CD8-positive, alpha-beta memory T cell (primary cell): ENCODE results near the gene PLCD1. TPM values are rescaled to one million over a fixed set of nuclear protein-coding genes. Genes with fewer than 3 reads are reported as not detected.

Experiments used
- CTCF ChIA-PET: fragments of 350-600 bp; sonication (Branson Sonifier 250); formaldehyde crosslinking; loops from one replicate; lab custom pipeline; 2021; ENCODE audit warnings: antibody characterized with exemption; lab: Charles Lee
- POLR2A ChIA-PET: fragments of 350-600 bp; sonication (Branson Sonifier 250); formaldehyde crosslinking; loops from one replicate; lab custom pipeline; 2021; ENCODE audit warnings: antibody characterized with exemption; lab: Charles Lee
- DNase-seq, 5 donors: peaks; one replicate each; pipeline versions ENCODE4 v3.0.0 to v3.0.0-alpha.2; 2020 to 2022; ENCODE audit warnings: mixed read lengths in 1 of 5
- H3K27ac ChIP-seq: one replicate; pipeline ENCODE4 v1.7.0; 2013; ENCODE audit warnings: low read depth, mild to moderate bottlenecking, low read length, moderate library complexity
- H3K27me3 ChIP-seq: 2 replicates; pipeline ENCODE4 v1.7.0; 2013; ENCODE audit warnings: low read length, mild to moderate bottlenecking; ENCODE audit not compliant: insufficient read depth, poor library complexity, severe bottlenecking
- H3K36me3 ChIP-seq: 2 replicates; pipeline ENCODE4 v1.7.0; 2013; ENCODE audit warnings: mild to moderate bottlenecking, low read length, moderate library complexity; ENCODE audit not compliant: insufficient read depth
- H3K4me1 ChIP-seq: 2 replicates; pipeline ENCODE4 v1.7.0; 2013; ENCODE audit warnings: mild to moderate bottlenecking, low read length, moderate library complexity; ENCODE audit not compliant: insufficient read depth
- H3K4me3 ChIP-seq: 2 replicates; pipeline ENCODE4 v1.7.0; 2013; ENCODE audit warnings: mild to moderate bottlenecking, low read length
- H3K9me3 ChIP-seq: 2 replicates; pipeline ENCODE4 v1.7.0; 2013; ENCODE audit warnings: mild to moderate bottlenecking, low read length
- H3K27ac Mint-ChIP-seq, 8 donors: one replicate each; pipeline ENCODE4 v1.8.0; 2020 to 2021; ENCODE audit warnings: mixed read lengths in 8 of 8, mild to moderate bottlenecking in 6 of 8, inconsistent platforms in 3 of 8, moderate library complexity in 3 of 8
- H3K27me3 Mint-ChIP-seq, 2 donors: one replicate each; pipeline ENCODE4 v1.8.0; 2020 to 2021; ENCODE audit warnings: mixed read lengths in 2 of 2, mild to moderate bottlenecking in 1 of 2, moderate library complexity in 1 of 2
- H3K36me3 Mint-ChIP-seq, 3 donors: one replicate each; pipeline ENCODE4 v1.8.0; 2020 to 2021; ENCODE audit warnings: mixed read lengths in 3 of 3, inconsistent platforms in 1 of 3, mild to moderate bottlenecking in 1 of 3
- H3K4me1 Mint-ChIP-seq, 3 donors: one replicate each; pipeline ENCODE4 v1.8.0; 2020 to 2021; ENCODE audit warnings: mixed read lengths in 3 of 3, inconsistent platforms in 1 of 3, mild to moderate bottlenecking in 1 of 3
- H3K4me3 Mint-ChIP-seq, 7 donors: one replicate each; pipeline ENCODE4 v1.8.0; 2020 to 2021; ENCODE audit warnings: mixed read lengths in 7 of 7, mild to moderate bottlenecking in 6 of 7, moderate library complexity in 4 of 7, inconsistent platforms in 2 of 7
- H3K9me3 Mint-ChIP-seq, 5 donors: one replicate each; pipeline ENCODE4 v1.8.0; 2020 to 2022; ENCODE audit warnings: mixed read lengths in 5 of 5, mild to moderate bottlenecking in 3 of 5, moderate library complexity in 2 of 5, inconsistent platforms in 1 of 5
- polyA plus RNA-seq: library from polyadenylated mRNA; unstranded; fragments of 300-500 nt; fragmentation: Illumina TruSeq; gene quantifications from one replicate; pipeline ENCODE4 v1.2.3, GENCODE V29; 2021
- total RNA-seq, 2 experiments: library from RNA; stranded (reverse); gene quantifications; one replicate each; pipeline ENCODE4 v1.2.3, GENCODE V29; 2021

Gene PLCD1
- total and polyA plus RNA-seq, 3 experiments from 2014 or later = 12.8 to 36.4 (median 18.5) TPM

DNA sequence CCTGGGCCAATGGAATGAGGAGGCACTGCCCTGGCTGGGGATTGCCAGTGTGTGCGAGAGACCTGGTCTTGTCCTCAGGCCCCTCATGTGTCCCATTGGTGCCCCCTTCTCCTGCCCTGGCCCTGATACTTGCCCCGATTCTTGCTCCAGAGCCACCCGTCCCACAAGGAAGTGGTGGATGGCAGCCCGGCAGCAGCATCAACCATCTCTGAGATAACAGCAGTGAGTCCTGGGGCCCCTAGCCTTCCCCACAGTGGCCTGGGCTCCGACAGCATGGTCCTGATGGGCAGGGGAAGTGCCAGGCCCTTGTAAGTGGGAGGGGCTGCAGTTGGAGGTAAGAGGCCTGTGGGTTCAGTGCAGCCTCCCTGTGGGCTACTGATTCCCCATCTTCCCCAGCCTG lies 23.4 kb downstream of the PLCD1 start:
- H3K27me3 ChIP-seq = no peaks in the 10 kb centered on the region
- Mint-ChIP-seq H3K4me3 (no peak overlapping the region), H3K4me1 (peaks cover 16 to 24% (median 22%) of the 10 kb centered on the region in 3 donors), H3K36me3 (peaks cover 0 to 80% (median 3%) of the 10 kb centered on the region in 3 donors), H3K27me3 (peaks cover 0 to 1% of the 10 kb centered on the region in 2 donors), H3K9me3 (no peaks in the 10 kb centered on the region), H3K27ac (no peak overlapping the region)
- peaks cover 14% of the 10 kb centered on the region for H3K36me3 ChIP-seq
- no peak for DNase-seq
- H3K4me3 ChIP-seq = no peak overlapping the region
- no peaks in the 10 kb centered on the region for H3K9me3 ChIP-seq
- ChIA-PET POLR2A (interaction anchor here (1.1 kb wide), 1 partner anchor 14 kb away, joined by 3 read pairs; no protein-coding TSS in a partner anchor), CTCF (interaction anchor here (1.0 to 2.1 kb wide), 4 partner anchors 16 to 33 kb away, joined by 3 to 15 read pairs (median 5); partner anchors contain the start of gene DLEC1)
- no peaks in the 10 kb centered on the region for H3K4me1 ChIP-seq
- H3K27ac ChIP-seq = no peak overlapping the region

GRCh38 chr3:38005076-38006020 lies 24.1 kb downstream of the PLCD1 start:
- no peak for DNase-seq
- ChIA-PET POLR2A (no interaction called here), CTCF (interaction anchor here (0.6 to 4.9 kb wide), 6 partner anchors 7 to 34 kb away, joined by 3 to 65 read pairs (median 4); partner anchors contain the start of gene DLEC1)
- Histone ChIP-seq H3K4me1 (no peaks in the 10 kb centered on the region), H3K9me3 (no peaks in the 10 kb centered on the region), H3K27me3 (no peaks in the 10 kb centered on the region), H3K27ac (no peak overlapping the region), H3K36me3 (peaks cover 14% of the 10 kb centered on the region), H3K4me3 (no peak overlapping the region)
- peak overlapping the region in 5 of 8 donors; percentile 75 to 87 (median 81) for H3K27ac Mint-ChIP-seq
- no peak overlapping the region for H3K4me3 Mint-ChIP-seq
- peaks cover 0 to 79% (median 2%) of the 10 kb centered on the region in 3 donors for H3K36me3 Mint-ChIP-seq
- H3K27me3 Mint-ChIP-seq = peaks cover 0 to 1% of the 10 kb centered on the region in 2 donors
- H3K4me1 Mint-ChIP-seq = peaks cover 16 to 24% (median 22%) of the 10 kb centered on the region in 3 donors
- H3K9me3 Mint-ChIP-seq = no peaks in the 10 kb centered on the region

DNA sequence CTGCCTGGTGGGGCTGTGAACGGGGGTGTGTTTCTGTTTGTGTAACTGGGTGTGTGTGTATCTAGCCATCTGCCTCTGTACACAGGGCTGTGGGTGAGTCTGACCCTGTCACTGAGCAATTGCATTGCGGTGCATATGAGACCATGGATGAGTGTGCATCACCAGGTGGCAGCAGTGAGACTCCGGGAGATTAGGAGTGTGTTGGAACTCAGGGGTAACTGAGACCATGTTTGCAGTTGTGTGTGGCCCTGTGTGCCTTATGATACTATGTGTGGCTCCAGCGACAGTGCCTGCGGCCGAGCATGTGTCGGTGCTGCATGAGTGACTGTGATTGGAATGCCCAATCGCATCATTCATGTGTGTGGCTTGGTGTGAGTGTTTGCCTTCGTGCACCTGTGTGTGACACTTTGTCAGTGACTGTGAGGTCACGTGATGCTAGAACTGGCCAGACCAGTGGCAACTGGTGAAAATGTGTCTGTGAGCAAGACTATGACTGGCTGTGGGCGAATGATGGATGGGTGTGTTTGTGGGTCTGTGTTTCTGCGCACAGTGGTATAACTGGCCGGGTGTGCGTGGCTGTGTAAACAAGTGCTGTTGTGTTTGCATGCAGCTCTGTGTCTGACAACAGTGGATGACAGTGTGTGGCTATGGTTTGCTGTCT lies 24.9 kb downstream of the PLCD1 start:
- CTCF ChIA-PET = interaction anchor here (0.6 to 4.9 kb wide), 14 partner anchors 8 to 248 kb away, joined by 3 to 65 read pairs (median 6); partner anchors contain the start of genes DLEC1 and PLCD1
- Histone ChIP-seq H3K27me3 (no peaks in the 10 kb centered on the region), H3K9me3 (no peaks in the 10 kb centered on the region), H3K4me1 (no peaks in the 10 kb centered on the region), H3K27ac (no peak overlapping the region), H3K4me3 (no peak overlapping the region), H3K36me3 (peaks cover 18% of the 10 kb centered on the region)
- H3K4me1 Mint-ChIP-seq = peaks cover 18 to 27% (median 25%) of the 10 kb centered on the region in 3 donors
- peaks cover 2 to 78% (median 4%) of the 10 kb centered on the region in 3 donors for H3K36me3 Mint-ChIP-seq
- POLR2A ChIA-PET = interaction anchor here (1.0 kb wide), 1 partner anchor 34 kb away, joined by 3 read pairs; the partner anchor contains the start of gene DLEC1
- H3K27me3 Mint-ChIP-seq = peaks cover 0 to 1% of the 10 kb centered on the region in 2 donors
- no peaks in the 10 kb centered on the region for H3K9me3 Mint-ChIP-seq
- H3K4me3 Mint-ChIP-seq = peak overlapping the region in 1 of 7 donors; percentile 14
- DNase-seq = peak in 4 of 5 donors; percentile 30 to 74 (median 33)
- H3K27ac Mint-ChIP-seq = peak overlapping the region; percentile 36 to 95 (median 79)

GRCh38 chr3:38003817-38004414 lies 25.5 kb downstream of the PLCD1 start:
- Mint-ChIP-seq H3K9me3 (no peaks in the 10 kb centered on the region), H3K4me1 (peaks cover 21 to 32% (median 30%) of the 10 kb centered on the region in 3 donors), H3K27ac (peak overlapping the region in 7 of 8 donors; percentile 42 to 95 (median 81)), H3K4me3 (no peak overlapping the region), H3K36me3 (peaks cover 4 to 74% (median 4%) of the 10 kb centered on the region in 3 donors), H3K27me3 (peaks cover 0 to 1% of the 10 kb centered on the region in 2 donors)
- no peaks in the 10 kb centered on the region for H3K27me3 ChIP-seq
- H3K9me3 ChIP-seq = no peaks in the 10 kb centered on the region
- ChIA-PET CTCF (interaction anchor here (0.7 to 4.9 kb wide), 12 partner anchors 9 to 249 kb away, joined by 3 to 65 read pairs (median 6); partner anchors contain the start of genes ACAA1, DLEC1 and PLCD1), POLR2A (interaction anchor here (1.0 to 1.1 kb wide), 2 partner anchors 30 to 35 kb away, joined by 3 read pairs; partner anchors contain the start of gene DLEC1)
- H3K36me3 ChIP-seq = peaks cover 21% of the 10 kb centered on the region
- peak in 1 of 5 donors; percentile 46 for DNase-seq
- peaks cover 3% of the 10 kb centered on the region for H3K4me1 ChIP-seq
- no peak overlapping the region for H3K4me3 ChIP-seq
- no peak overlapping the region for H3K27ac ChIP-seq

DNA sequence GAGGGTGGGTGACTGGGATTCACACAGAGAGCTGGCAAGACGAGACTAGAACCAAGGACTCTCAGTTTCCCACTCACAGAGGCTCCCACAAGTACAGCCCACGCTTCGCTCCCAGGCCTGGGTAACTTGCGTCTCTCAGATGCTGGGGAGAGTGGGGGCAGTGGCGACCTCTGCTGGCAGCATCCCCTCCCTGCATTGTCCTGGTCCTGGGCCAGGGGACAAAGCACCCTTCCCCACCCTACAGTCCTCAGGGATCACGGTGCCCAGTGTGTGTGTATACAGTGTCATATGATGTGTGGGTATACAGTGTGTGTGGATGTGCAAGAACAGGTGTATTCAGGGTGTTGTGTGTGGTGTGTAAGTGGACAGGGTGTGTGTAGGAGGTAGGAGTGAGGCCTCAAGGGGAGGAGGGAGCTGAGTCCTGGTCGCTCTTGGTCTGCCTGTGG lies 26.0 kb downstream of the PLCD1 start:
- Mint-ChIP-seq H3K27me3 (peaks cover 0 to 1% of the 10 kb centered on the region in 2 donors), H3K36me3 (peaks cover 4 to 71% (median 4%) of the 10 kb centered on the region in 3 donors), H3K4me3 (no peak overlapping the region), H3K9me3 (no peaks in the 10 kb centered on the region), H3K27ac (peak overlapping the region in 5 of 8 donors; percentile 17 to 83 (median 80)), H3K4me1 (peaks cover 26 to 37% (median 35%) of the 10 kb centered on the region in 3 donors)
- ChIA-PET POLR2A (interaction anchor here (1.0 to 1.1 kb wide), 2 partner anchors 29 to 36 kb away, joined by 3 read pairs; partner anchors contain the start of gene DLEC1), CTCF (interaction anchor here (0.7 to 4.9 kb wide), 12 partner anchors 9 to 249 kb away, joined by 3 to 65 read pairs (median 6); partner anchors contain the start of genes ACAA1, DLEC1 and PLCD1)
- no peaks in the 10 kb centered on the region for H3K27me3 ChIP-seq
- no peak overlapping the region for H3K27ac ChIP-seq
- peak; percentile 31 to 70 (median 49) for DNase-seq
- no peaks in the 10 kb centered on the region for H3K9me3 ChIP-seq
- H3K4me3 ChIP-seq = no peak overlapping the region
- peaks cover 21% of the 10 kb centered on the region for H3K36me3 ChIP-seq
- H3K4me1 ChIP-seq = peaks cover 7% of the 10 kb centered on the region

GRCh38 chr3:38002940-38003339 lies 26.5 kb downstream of the PLCD1 start:
- H3K36me3 Mint-ChIP-seq = peaks cover 4 to 67% (median 4%) of the 10 kb centered on the region in 3 donors
- POLR2A ChIA-PET = interaction anchor here (1.1 kb wide), 1 partner anchor 29 kb away, joined by 3 read pairs; no protein-coding TSS in a partner anchor

More at GRCh38 chr3:38002940-38003339, 26.5 kb downstream of the PLCD1 start:
- Histone ChIP-seq H3K4me3 (no peak overlapping the region), H3K27me3 (no peaks in the 10 kb centered on the region), H3K27ac (no peak overlapping the region), H3K36me3 (peaks cover 21% of the 10 kb centered on the region), H3K9me3 (no peaks in the 10 kb centered on the region), H3K4me1 (peaks cover 11% of the 10 kb centered on the region)
- CTCF ChIA-PET = interaction anchor here (1.4 to 4.9 kb wide), 6 partner anchors 10 to 36 kb away, joined by 7 to 65 read pairs (median 14); partner anchors contain the start of gene DLEC1
- H3K9me3 Mint-ChIP-seq = no peaks in the 10 kb centered on the region
- DNase-seq = peak in 1 of 5 donors; percentile 36
- H3K4me1 Mint-ChIP-seq = peaks cover 30 to 42% (median 40%) of the 10 kb centered on the region in 3 donors
- peaks cover 0 to 1% of the 10 kb centered on the region in 2 donors for H3K27me3 Mint-ChIP-seq
- H3K27ac Mint-ChIP-seq = peak overlapping the region in 5 of 8 donors; percentile 26 to 83 (median 64)
- no peak overlapping the region for H3K4me3 Mint-ChIP-seq
